GM18861 (cell line): ENCODE data around the gene PRR23A.

Experiments
- ATAC-seq: cut with Tn5 transposase; IDR thresholded peaks from one replicate; pipeline ENCODE4 v1.9.1; 2021; ENCODE audit not compliant: unreplicated experiment

Gene PRR23A

GRCh38 chr3:138974462-138974861 lies 31.6 kb downstream of the PRR23A start:
- ATAC-seq: no peak

GRCh38 chr3:138972941-138973340 lies 33.1 kb downstream of the PRR23A start:
- ATAC-seq: no peak

GRCh38 chr3:138971766-138972320 lies 34.2 kb downstream of the PRR23A start:
- ATAC-seq: no peak

- ATAC-seq: no peak
Observed at GRCh38 chr3:138964923-138965322, 41.1 kb downstream of the PRR23A start.

- ATAC-seq: no peak
Observed at GRCh38 chr3:138964264-138964663, 41.8 kb downstream of the PRR23A start.

- no peak for ATAC-seq
Observed at GRCh38 chr3:138962854-138963560, 43.1 kb downstream of the PRR23A start.

GRCh38 chr3:138960417-138960852 lies 45.6 kb downstream of the PRR23A start:
- no peak for ATAC-seq
